22Rv1 (cell line): Measurements from ENCODE around the gene SLC9A7.

ENCODE experiments used
- H3K27ac ChIP-seq: fragments of 450-650 bp; 2 replicates; pipeline ENCODE4 v1.5.1; 2017
- CTCF ChIP-seq: fragments of 450-650 bp; IDR thresholded peaks from 2 replicates; pipeline ENCODE4 v1.5.1; 2017; ENCODE audit warnings: mild to moderate bottlenecking
- ZFX ChIP-seq: fragments of 450-650 bp; IDR thresholded peaks from 2 replicates; pipeline ENCODE4 v1.6.1; 2017; ENCODE audit warnings: antibody characterized with exemption, borderline replicate concordance

The SLC9A7 gene

DNA sequence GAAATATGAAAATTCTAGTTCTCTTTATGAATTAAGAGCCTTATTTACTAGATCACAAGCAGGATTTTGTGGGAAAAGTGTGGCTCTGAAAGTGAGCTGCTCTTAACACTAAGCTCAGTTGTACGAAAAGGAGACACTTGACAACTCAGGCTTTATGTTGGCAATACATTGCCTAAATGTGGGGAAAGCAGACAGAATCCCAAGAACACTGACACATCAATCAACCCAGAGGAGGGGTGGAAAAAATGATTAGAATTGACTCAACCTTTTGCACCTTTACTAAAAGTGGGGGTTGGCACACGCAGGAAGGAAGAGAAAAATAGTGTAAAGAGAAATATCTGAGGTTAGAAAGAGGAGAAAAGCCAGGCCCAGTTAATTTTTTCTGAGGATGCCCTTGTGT is 123.7 kb downstream of the SLC9A7 start:
- TF ChIP-seq ZFX (no peak), CTCF (no peak)
- no peak overlapping the region for H3K27ac ChIP-seq

- H3K27ac ChIP-seq, result no peak overlapping the region
- TF ChIP-seq CTCF, result no peak
These were observed 124.3 kb downstream of the SLC9A7 start for GRCh38 chrX:46634577-46634976.

DNA sequence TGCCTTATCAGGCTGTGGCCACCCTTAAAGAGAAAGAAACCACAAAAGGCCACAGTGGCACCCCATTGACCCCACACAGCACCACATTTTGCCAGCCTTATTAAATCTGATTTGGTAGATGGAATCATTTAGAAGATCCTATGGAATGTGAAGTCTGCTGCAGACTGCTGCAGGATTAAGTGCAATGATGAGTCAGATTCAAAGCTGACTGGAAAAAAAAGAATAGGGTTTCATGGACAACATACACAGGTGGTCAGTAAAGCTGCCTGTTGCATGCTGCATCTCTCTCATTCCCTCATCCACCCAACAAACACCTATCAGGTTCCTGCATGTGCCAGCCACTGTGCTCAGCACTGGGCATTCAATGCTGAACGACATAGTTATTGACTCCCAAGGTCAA is 128.8 kb downstream of the SLC9A7 start:
- TF ChIP-seq CTCF, result no peak
- no peak for TF ChIP-seq ZFX
- no peak overlapping the region for H3K27ac ChIP-seq

- TF ChIP-seq ZFX (no peak), CTCF (no peak)
- no peak overlapping the region for H3K27ac ChIP-seq
These were observed 130.2 kb downstream of the SLC9A7 start for GRCh38 chrX:46628460-46629371.

DNA sequence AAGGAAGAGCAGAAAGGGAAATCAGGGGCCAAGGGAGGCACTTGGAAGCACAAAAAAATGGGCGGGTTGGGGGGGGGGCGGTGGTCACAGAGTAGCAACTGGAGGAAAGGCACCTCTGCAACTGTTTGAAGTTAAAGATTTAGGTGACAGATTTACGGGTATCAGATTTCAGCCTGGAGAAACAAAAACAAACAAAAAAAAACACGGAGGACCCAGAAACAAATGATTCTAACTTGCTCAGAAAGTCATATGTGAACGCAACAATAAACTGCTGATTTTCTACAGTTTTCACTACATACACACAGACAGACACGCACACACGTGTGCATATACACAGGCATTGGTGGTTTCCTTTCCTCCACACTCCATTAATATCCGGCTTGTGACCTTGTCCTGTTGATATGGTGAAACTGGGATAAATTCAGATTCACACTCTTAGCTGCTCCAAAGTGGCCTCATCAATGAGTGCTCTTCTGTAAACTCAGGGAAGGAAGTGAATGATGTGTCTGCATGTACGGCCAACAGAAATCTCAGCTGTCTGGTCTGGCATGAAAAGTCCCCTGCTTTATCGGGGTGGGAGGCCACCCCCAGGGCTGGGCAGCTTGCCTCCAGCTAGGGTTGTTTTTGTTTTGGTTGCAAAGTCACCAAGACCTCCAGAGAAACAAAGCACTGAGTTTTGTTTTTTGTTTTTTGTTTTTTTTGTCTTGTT is 131.1 kb downstream of the SLC9A7 start:
- no peak for TF ChIP-seq ZFX
- TF ChIP-seq CTCF, result no peak
- no peak overlapping the region for H3K27ac ChIP-seq

- H3K27ac ChIP-seq, result no peak overlapping the region
- no peak for TF ChIP-seq CTCF
- TF ChIP-seq ZFX, result no peak
These were observed 131.9 kb downstream of the SLC9A7 start for GRCh38 chrX:46627062-46627461.

DNA sequence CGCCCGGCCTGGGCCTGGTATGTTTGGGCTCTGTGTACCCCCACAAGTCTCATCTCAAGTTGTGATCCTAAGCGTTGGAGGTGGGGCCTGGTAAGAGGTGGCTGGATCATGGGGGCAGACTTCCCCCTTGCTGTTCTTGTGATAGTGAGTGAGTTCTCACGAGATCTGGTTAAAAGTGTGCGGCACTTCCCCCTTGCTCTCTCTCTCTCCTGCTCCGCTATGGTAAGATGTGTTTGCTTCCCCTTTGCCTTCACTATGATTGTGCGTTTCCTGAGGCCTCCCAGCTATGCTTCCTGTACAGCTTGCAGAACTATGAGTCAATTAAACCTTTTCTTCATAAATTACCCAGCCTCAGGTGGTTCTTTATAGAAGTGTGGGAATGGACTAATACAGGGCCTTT is 132.4 kb downstream of the SLC9A7 start:
- TF ChIP-seq ZFX (no peak), CTCF (no peak)
- H3K27ac ChIP-seq, result no peak overlapping the region
